ENCODE measurements around the gene CRMP1.

The CRMP1 gene

DNA sequence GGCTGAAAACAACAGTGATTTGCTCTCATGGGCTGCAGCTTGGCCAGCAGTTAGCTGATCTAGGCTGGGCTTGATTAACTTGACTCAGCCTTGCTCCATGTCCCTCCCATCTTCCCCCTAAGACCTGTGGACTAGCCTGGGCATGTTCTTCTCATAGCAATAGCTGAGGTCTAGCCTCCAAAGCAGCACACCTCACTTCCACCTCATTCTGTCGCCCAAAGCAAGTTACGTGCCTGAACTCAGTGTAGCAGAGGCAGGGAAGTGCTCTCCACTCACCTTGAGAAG is 119.7 kb downstream of the CRMP1 start:
- no peak overlapping the region for H3K4me3 ChIP-seq (ENCODE audit: low read depth in 1 of 2, low read length in 2 of 2)
- no peak overlapping the region for H3K27ac ChIP-seq (ENCODE audit: low read length)
- H3K4me1 ChIP-seq (ENCODE audit: insufficient read depth, low read length): no peaks in the 10 kb centered on the region
- ATAC-seq (ENCODE audit: insufficient read depth, low read depth) (no peak), DNase-seq (no peak)
- no peak for TF ChIP-seq EZH2 (IDR thresholded peaks at IDR 0.05; ENCODE audit: borderline replicate concordance, low read depth, low read length, severe bottlenecking)
- TF ChIP-seq, protein P1, sequence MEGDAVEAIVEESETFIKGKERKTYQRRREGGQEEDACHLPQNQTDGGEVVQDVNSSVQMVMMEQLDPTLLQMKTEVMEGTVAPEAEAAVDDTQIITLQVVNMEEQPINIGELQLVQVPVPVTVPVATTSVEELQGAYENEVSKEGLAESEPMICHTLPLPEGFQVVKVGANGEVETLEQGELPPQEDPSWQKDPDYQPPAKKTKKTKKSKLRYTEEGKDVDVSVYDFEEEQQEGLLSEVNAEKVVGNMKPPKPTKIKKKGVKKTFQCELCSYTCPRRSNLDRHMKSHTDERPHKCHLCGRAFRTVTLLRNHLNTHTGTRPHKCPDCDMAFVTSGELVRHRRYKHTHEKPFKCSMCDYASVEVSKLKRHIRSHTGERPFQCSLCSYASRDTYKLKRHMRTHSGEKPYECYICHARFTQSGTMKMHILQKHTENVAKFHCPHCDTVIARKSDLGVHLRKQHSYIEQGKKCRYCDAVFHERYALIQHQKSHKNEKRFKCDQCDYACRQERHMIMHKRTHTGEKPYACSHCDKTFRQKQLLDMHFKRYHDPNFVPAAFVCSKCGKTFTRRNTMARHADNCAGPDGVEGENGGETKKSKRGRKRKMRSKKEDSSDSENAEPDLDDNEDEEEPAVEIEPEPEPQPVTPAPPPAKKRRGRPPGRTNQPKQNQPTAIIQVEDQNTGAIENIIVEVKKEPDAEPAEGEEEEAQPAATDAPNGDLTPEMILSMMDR (IDR thresholded peaks at IDR 0.05; ENCODE audit: borderline replicate concordance, extremely low read depth, low read length, poor library complexity, severe bottlenecking): no peak
- no peaks in the 10 kb centered on the region for H3K79me2 ChIP-seq (ENCODE audit: insufficient read depth, low read length)
- H3K9ac ChIP-seq (ENCODE audit: low read depth, low read length): no peak overlapping the region
- H4K20me1 ChIP-seq (ENCODE audit: insufficient read depth, low read length): no peaks in the 10 kb centered on the region
- H3K4me2 ChIP-seq (ENCODE audit: insufficient read depth, low read length): no peak overlapping the region
- no peaks in the 10 kb centered on the region for H3K36me3 ChIP-seq (ENCODE audit: insufficient read depth, low read length)
- H3K27me3 ChIP-seq (ENCODE audit: insufficient read depth, low read length, poor library complexity): no peaks in the 10 kb centered on the region
- no peak overlapping the region for H2AFZ ChIP-seq (ENCODE audit: low read depth, low read length)
- peaks cover 8% of the 10 kb centered on the region for H3K9me3 ChIP-seq (ENCODE audit: insufficient read depth, low read length, severe bottlenecking)

DNA sequence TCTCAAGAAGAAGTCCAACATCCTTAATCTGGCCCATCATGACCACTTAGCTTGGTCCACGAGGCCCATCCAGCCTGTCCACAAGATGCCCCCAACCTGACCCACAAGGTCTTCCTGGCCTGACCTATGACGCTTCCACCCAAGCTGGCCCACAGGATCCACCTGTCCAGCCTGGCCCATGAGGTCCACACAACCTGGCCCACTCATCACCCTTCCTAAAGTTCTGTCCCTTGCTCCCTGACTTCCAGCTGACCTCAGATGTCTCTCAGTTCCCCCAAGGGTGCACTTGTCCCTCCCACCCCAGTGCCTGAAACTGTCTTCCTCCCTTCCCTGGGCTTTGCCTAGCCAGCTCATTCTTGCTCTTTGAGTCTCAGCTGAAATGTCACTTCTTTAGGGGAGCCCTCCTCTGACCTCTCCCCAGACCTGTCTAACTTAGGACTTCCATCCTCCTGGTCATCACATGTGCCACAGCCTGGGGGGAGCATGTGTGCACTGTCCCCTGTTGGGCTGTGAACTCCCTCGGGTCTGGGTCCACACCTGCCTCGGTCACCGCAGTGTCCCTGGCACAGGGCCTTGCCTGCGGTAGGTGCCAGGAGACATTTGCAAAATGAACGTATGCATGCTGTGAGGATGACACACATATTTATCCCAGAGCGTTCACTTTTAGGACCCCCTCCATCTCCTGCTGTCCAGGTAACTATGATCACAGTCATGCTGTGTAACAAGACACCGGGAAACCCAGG is 120.2 kb downstream of the CRMP1 start:
- DNase-seq (no peak), ATAC-seq (ENCODE audit: insufficient read depth, low read depth) (no peak)
- Histone ChIP-seq H3K4me1 (ENCODE audit: insufficient read depth, low read length) (no peaks in the 10 kb centered on the region), H3K79me2 (ENCODE audit: insufficient read depth, low read length) (no peaks in the 10 kb centered on the region), H3K4me2 (ENCODE audit: insufficient read depth, low read length) (no peak overlapping the region), H3K9ac (ENCODE audit: low read depth, low read length) (no peak overlapping the region), H3K9me3 (ENCODE audit: insufficient read depth, low read length, severe bottlenecking) (peaks cover 8% of the 10 kb centered on the region), H3K36me3 (ENCODE audit: insufficient read depth, low read length) (no peaks in the 10 kb centered on the region), H3K4me3 (ENCODE audit: low read depth in 1 of 2, low read length in 2 of 2) (no peak overlapping the region), H4K20me1 (ENCODE audit: insufficient read depth, low read length) (no peaks in the 10 kb centered on the region), H2AFZ (ENCODE audit: low read depth, low read length) (no peak overlapping the region), H3K27ac (ENCODE audit: low read length) (no peak overlapping the region), H3K27me3 (ENCODE audit: insufficient read depth, low read length, poor library complexity) (no peaks in the 10 kb centered on the region)
- TF ChIP-seq, protein P1 (IDR thresholded peaks at IDR 0.05; ENCODE audit: borderline replicate concordance, extremely low read depth, low read length, poor library complexity, severe bottlenecking): no peak
- TF ChIP-seq EZH2 (IDR thresholded peaks at IDR 0.05; ENCODE audit: borderline replicate concordance, low read depth, low read length, severe bottlenecking): no peak
